ENCODE measurements around the gene CST9.

DNA sequence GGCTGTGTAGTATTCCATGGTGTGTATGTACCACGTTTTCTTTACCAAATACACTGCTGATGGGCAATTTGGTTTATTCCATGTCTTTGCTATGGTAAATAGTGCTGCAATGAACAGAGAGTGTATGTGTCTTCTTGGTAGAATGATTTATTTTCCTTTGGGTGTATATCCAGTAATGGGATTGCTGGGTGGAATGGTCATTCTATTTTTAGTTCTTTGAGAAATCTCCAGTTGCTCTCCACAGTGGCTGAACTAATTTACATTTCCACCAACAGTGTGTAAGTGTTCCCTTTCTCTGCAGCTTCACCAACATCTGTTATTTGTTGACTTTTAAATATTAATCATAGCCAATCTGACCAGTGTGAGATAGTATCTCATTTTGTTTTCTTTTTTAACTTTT, 51.3 kb downstream of the CST9 start:
- TF ChIP-seq POLR2A (IDR thresholded peaks at IDR 0.05) (no peak), POLR2AphosphoS5 (IDR thresholded peaks at IDR 0.05) (no peak), EP300 (IDR thresholded peaks at IDR 0.05) (no peak)
- TF ChIP-seq, protein P1, sequence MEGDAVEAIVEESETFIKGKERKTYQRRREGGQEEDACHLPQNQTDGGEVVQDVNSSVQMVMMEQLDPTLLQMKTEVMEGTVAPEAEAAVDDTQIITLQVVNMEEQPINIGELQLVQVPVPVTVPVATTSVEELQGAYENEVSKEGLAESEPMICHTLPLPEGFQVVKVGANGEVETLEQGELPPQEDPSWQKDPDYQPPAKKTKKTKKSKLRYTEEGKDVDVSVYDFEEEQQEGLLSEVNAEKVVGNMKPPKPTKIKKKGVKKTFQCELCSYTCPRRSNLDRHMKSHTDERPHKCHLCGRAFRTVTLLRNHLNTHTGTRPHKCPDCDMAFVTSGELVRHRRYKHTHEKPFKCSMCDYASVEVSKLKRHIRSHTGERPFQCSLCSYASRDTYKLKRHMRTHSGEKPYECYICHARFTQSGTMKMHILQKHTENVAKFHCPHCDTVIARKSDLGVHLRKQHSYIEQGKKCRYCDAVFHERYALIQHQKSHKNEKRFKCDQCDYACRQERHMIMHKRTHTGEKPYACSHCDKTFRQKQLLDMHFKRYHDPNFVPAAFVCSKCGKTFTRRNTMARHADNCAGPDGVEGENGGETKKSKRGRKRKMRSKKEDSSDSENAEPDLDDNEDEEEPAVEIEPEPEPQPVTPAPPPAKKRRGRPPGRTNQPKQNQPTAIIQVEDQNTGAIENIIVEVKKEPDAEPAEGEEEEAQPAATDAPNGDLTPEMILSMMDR (IDR thresholded peaks at IDR 0.05) = no peak
